Peyer's patch (tissue), 4 donors: ENCODE data around the gene MAP4K3. TPM values are rescaled to one million over a fixed set of nuclear protein-coding genes. Genes with fewer than 3 reads are reported as not detected.

Experiments
- DNase-seq, 3 donors: peaks; one replicate each; pipeline ENCODE4 v3.0.0-alpha.2; 2017 to 2019
- H3K27ac ChIP-seq, 4 donors: fragments of 200-600 bp; sonication (generic); one replicate each; pipeline ENCODE4 v1.5.1; 2016 to 2019
- H3K27me3 ChIP-seq, 2 donors: fragments of 200-600 bp; sonication (generic); one replicate each; pipeline ENCODE4 v1.5.1; 2019
- H3K36me3 ChIP-seq, 3 donors: fragments of 200-600 bp; sonication (generic); one replicate each; pipeline ENCODE4 v1.5.1; 2016 to 2019
- H3K4me1 ChIP-seq, 4 donors: fragments of 200-600 bp; sonication (generic); one replicate each; pipeline ENCODE4 v1.5.1; 2016 to 2019
- H3K4me3 ChIP-seq, 4 donors: fragments of 200-600 bp; sonication (generic); 1 replicate in 3 of 4; 2 replicates in 1 of 4; pipeline ENCODE4 v1.5.1; 2016 to 2019; ENCODE audit warnings: mild to moderate bottlenecking in 1 of 4
- H3K9me3 ChIP-seq, 4 donors: fragments of 200-600 bp; sonication (generic); one replicate each; pipeline ENCODE4 v1.5.1; 2016 to 2019; ENCODE audit warnings: mild to moderate bottlenecking in 1 of 4
- CTCF ChIP-seq, 6 experiments: fragments of 450-650 bp in 4 of 6; fragments of 200-600 bp in 2 of 6; sonication (generic) in 1 of 6; IDR thresholded peaks; one replicate each; pipeline ENCODE4 v1.5.1; 2017 to 2019; ENCODE audit warnings: antibody characterized with exemption in 6 of 6, mild to moderate bottlenecking in 3 of 6, moderate library complexity in 1 of 6
- POLR2A ChIP-seq, 2 donors: fragments of 450-650 bp; IDR thresholded peaks; one replicate each; pipeline ENCODE4 v1.5.1; 2017; ENCODE audit warnings: antibody characterized with exemption in 2 of 2, mild to moderate bottlenecking in 2 of 2, moderate library complexity in 2 of 2
- total RNA-seq, 4 donors: library from RNA; depleted of rRNA; stranded (reverse); fragments of >200 nt; gene quantifications; one replicate each; pipeline ENCODE4 v1.1.0, GENCODE V29; 2016

The MAP4K3 gene
- total RNA-seq, 4 donors from 2014 or later = 41.3 to 80.9 (median 43.9) TPM

DNA sequence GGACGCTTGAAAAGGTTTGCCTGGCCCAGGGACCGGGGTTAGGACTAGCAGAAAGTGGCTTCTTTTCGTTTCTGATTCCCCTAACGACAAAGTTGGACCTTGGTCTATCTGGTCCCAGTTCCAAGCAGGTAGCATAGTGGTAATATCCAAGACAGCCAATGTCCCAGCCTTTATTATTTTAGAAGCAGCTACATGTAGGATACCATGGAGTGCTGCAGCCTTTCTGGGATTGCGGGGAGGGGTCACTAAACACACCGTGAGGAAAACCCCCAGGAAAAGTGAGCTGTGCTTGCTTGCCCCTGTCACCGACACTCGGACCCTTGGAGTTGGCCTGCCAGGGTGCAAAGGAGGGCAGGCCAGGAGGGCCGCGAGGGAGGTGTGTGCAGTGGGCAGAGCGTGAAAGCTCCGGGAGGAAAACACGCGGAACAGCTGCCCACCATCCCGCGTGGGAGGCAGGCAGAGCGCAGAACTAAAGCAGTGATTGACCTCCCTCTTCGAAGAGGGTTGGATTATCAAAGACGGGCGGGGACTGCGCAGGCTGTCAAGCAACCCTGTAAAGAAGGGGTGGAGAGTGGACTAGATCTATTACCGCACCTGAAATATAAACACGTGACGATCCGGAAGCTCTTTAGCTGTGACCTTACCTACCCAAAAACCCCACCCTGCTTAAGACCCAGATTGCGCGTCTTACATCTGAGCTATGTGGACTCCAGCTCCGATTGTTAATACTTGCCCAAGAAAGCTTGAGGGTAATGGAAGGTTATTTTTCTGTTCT, 624 bp upstream of the MAP4K3 start:
- H3K4me3 ChIP-seq = peak overlapping the region; percentile 65 to 89 (median 82)
- peak overlapping the region; percentile 83 to 95 (median 88) for H3K27ac ChIP-seq
- no peaks in the 10 kb centered on the region for H3K9me3 ChIP-seq
- no peaks in the 10 kb centered on the region for H3K36me3 ChIP-seq
- DNase-seq = peak; percentile 22 to 80 (median 76)
- no peak for TF ChIP-seq CTCF (IDR thresholded peaks at IDR 0.05)
- peak; percentile 73 to 77 for TF ChIP-seq POLR2A (IDR thresholded peaks at IDR 0.05)
- H3K4me1 ChIP-seq = peaks cover 0 to 22% (median 3%) of the 10 kb centered on the region in 4 donors
- no peaks in the 10 kb centered on the region for H3K27me3 ChIP-seq

GRCh38 chr2:39435741-39436591, 1.1 kb downstream of the MAP4K3 start:
- Histone ChIP-seq H3K4me3 (peak overlapping the region; percentile 65 to 89 (median 82)), H3K27me3 (no peaks in the 10 kb centered on the region), H3K27ac (peak overlapping the region; percentile 83 to 95 (median 88)), H3K36me3 (no peaks in the 10 kb centered on the region), H3K4me1 (peaks cover 0 to 25% (median 3%) of the 10 kb centered on the region in 4 donors), H3K9me3 (no peaks in the 10 kb centered on the region)
- no peak for TF ChIP-seq CTCF (IDR thresholded peaks at IDR 0.05)
- TF ChIP-seq POLR2A (IDR thresholded peaks at IDR 0.05) = no peak
- DNase-seq = no peak

DNA sequence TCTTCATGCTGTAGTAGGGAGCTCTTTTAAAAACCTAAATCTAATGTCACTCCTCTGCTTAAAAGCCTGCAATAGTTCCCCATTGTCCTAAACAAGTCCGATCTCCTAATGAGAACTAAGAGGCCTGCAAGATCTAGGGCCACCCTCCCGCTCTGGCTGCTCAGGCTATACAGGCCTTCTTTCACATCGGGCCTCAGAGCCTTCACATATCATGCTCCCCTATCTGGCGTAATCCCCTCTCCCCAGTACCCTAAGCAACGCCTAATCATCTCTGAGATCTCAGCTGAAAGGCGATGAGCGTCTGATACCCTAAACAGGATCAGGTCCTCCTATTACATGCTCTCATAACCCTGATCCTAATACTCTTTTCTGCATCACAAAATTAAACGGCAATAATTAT, 1.9 kb downstream of the MAP4K3 start:
- Histone ChIP-seq H3K9me3 (no peaks in the 10 kb centered on the region), H3K27me3 (no peaks in the 10 kb centered on the region), H3K36me3 (no peaks in the 10 kb centered on the region), H3K4me1 (peaks cover 0 to 30% (median 3%) of the 10 kb centered on the region in 4 donors), H3K4me3 (peak overlapping the region in 3 of 4 donors; percentile 65 to 89 (median 79)), H3K27ac (peak overlapping the region in 2 of 4 donors; percentile 28 to 91)
- TF ChIP-seq CTCF (IDR thresholded peaks at IDR 0.05) (no peak), POLR2A (IDR thresholded peaks at IDR 0.05) (no peak)
- no peak for DNase-seq

DNA sequence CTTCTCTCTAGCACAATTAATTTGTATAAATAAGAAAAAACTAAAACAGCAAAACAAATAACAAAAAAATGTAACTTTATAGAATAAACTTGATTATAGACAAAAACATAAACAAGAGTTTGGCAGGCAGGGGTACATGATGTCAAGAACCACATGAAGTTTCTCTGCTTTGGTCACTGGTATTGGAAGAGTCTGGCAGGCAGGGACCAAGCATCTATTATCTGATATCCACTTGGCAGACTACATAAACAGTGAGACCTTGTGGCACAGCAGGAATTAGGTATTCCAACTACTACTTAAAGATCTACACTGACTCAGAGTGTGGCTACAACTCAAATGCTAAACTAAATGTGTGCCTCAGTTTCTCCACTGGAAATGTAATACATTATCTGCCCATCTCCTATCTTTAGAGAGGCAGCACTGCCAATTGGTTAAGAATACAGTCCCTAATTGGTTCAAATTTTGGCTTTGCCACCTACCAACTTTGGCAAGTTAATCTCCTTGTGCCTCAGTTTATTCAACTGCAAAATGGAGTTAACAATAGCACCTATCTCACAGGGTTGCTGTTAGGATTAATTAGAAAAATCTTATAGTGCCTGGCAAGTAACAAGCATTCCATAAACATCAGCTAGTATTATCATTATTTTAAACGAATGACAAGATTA, 2.7 kb downstream of the MAP4K3 start:
- Histone ChIP-seq H3K27ac (no peak overlapping the region), H3K9me3 (no peaks in the 10 kb centered on the region), H3K4me1 (peaks cover 0 to 26% (median 3%) of the 10 kb centered on the region in 4 donors), H3K27me3 (no peaks in the 10 kb centered on the region), H3K4me3 (peak overlapping the region in 1 of 4 donors; percentile 2), H3K36me3 (no peaks in the 10 kb centered on the region)
- TF ChIP-seq POLR2A (IDR thresholded peaks at IDR 0.05) = no peak
- no peak for TF ChIP-seq CTCF (IDR thresholded peaks at IDR 0.05)
- no peak for DNase-seq

GRCh38 chr2:39433586-39434195, 3.4 kb downstream of the MAP4K3 start:
- TF ChIP-seq POLR2A (IDR thresholded peaks at IDR 0.05) = no peak
- no peak for TF ChIP-seq CTCF (IDR thresholded peaks at IDR 0.05)
- Histone ChIP-seq H3K4me3 (no peak overlapping the region), H3K36me3 (no peaks in the 10 kb centered on the region), H3K27me3 (no peaks in the 10 kb centered on the region), H3K9me3 (no peaks in the 10 kb centered on the region), H3K4me1 (peaks cover 0 to 22% (median 3%) of the 10 kb centered on the region in 4 donors), H3K27ac (no peak overlapping the region)
- DNase-seq = no peak
